CD4-positive, alpha-beta T cell treated with Interleukin-4 for 4 hours (primary cell): ENCODE measurements around the gene ZNF592.
"Not testable (repeated sequence)": the region's sequence is repeated elsewhere in the genome, so short reads cannot be mapped to it uniquely, and the experiment has no call there.

ENCODE experiments used
- DNase-seq: peaks from one replicate; pipeline ENCODE4 v3.0.0-alpha.2; 2020

ZNF592 gene

DNA sequence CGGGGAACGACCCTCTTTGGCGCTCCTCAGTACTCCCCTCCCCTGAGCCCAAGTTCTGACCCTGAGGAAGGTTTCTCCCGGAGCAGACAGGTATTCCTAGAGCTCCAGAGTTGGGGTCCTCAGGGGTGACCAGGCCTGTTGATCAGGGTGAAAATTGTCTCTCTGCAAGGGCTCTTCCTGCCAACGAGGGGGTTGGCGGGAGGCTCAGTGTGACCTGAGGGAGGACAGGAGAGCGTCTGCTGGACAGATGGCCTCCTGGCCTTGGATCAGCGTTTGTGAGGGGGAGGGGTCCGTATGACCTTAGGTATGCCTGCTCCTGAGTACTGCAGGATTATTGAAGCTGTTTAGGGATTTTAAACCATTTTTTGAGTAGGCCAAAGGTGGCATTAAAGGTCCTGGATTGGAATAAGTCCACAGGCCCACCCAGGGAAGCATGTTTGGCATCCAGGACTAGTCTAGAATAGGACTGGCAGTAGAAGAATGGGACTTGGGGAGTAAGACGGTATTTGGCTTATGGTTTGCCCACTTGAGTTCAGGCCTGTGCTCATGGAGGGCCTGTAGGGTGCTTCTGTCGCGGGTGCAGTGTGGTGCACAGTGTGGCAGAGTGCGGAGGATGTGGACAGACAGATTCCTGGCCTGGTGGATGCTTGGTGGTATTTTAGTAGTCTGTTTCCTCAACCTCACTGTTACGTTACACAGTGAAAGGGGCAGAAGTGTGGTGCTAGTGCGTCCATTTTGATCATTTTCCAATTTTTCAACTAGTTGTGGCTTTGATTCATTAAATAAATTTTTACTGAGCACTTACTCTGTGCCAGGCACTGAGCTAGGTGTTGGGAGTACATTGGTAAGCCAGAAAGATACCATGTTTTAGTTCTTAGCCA is 959 bp downstream of the ZNF592 start:
- peak; percentile 39 for DNase-seq

GRCh38 chr15:84750583-84751092 is 2.2 kb downstream of the ZNF592 start:
- no peak for DNase-seq

GRCh38 chr15:84751721-84752120 is 3.3 kb downstream of the ZNF592 start:
- not testable (repeated sequence) for DNase-seq

DNA sequence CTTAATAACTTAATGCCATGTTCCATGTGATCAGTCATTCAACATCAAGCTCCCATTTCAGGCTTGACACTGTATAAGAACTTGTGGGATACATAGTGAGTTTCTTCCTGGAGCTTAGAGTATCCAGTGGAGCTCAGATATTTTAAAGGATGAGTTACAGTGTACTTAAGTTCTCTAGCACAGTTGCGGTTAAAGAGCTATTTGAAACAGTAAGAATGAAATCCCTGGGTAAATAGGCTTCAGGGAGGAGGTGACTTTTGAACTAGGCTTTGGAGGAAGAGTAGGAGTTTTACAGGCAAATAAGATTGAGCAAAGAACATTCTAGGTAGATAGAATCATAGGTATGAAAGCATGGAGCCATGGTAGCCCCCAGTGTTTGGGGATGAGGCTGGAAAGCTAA is 3.8 kb downstream of the ZNF592 start:
- no peak for DNase-seq

- DNase-seq: no peak
These were observed 4.3 kb downstream of the ZNF592 start for GRCh38 chr15:84752700-84753099.

DNA sequence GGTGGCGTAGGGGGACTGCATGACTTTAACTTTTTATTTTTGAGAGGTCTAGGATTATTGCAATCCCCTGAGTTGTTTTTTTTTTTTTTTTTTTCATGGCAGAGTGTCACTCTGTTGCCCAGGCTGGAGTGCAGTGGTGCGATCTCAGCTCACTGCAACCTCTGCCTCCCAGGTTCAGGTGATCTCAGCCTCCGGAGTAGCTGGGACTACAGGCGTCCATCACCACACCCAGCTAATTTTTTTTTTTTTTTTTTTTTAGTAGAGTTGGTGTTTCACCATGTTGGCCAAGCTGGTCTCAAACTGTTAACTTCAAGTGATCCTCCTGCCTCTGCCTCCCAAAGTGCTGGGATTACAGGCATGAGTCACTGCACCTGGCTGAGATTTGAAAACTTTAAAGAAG is 6.5 kb downstream of the ZNF592 start:
- DNase-seq: not testable (repeated sequence)

GRCh38 chr15:84755736-84756527 is 7.5 kb downstream of the ZNF592 start:
- no peak for DNase-seq

- no peak for DNase-seq
These were observed 10.6 kb downstream of the ZNF592 start for GRCh38 chr15:84759018-84759417.

GRCh38 chr15:84760219-84760618 is 11.8 kb downstream of the ZNF592 start:
- DNase-seq: no peak

DNA sequence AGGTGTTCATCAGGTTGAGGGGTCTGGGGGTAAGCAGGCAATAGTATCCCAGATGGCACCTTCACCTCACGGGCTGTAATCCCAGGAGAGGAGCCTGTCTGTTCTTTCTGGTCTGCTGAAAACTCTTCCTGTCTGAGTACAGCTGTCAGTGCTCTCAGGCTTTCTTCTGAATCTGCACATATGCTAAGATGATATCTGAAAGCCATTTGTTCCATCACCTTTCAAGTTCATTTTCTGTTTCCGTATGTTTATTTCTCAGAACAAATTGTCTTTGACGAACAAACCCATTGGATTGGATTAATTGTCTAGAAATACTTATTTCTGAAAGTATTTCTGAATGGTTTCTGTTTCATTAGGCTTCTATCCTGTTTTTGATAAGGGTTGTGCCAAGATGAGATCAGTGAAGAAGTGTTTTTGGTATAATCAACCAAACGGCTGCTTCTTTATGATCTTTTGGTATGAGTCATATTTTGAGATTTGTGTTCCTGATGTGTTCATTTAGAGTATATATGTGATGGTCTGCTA is 13.3 kb downstream of the ZNF592 start:
- peak; percentile 29 for DNase-seq

GRCh38 chr15:84762840-84763572 is 14.6 kb downstream of the ZNF592 start:
- DNase-seq: no peak

DNA sequence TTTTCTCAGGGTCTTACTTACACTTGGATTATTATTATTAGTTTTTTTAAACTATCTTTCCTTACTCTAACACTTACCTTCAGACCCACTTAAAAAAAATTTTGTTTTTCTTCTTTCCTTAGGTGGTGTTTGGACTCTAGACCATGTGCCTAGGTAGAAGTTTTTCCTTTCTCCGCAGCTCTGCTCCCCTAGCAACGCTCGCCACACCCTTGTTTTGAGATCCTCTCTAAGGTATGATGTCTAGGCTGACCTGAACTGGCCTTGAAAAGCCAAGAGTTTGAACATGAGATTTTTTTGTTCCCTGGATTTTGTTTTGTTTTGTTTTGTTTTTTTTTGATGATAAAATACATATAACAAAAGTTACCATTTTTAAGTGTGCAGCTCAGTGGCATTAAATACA is 16.2 kb downstream of the ZNF592 start:
- DNase-seq: no peak

- DNase-seq: no peak
These were observed 16.6 kb downstream of the ZNF592 start for GRCh38 chr15:84764989-84765388.

DNA sequence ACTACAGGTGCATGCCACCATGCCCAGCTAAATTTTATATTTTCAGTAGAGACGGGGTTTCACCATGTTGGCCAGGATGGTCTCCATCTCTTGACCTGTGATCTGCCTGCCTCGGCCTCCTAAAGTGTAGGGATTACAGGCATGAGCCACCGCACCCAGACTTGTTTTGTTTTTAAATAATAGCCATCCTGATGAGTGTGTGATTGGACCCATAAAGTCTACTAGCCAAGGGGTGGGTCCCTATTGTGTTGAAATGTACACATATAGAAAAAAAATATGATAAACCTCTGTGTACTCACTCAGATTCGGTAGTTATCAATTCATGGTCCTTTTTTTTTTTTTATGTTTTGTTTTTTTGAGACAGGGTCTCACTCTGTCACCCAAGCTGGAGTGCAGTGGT is 17.3 kb downstream of the ZNF592 start:
- no peak for DNase-seq

- no peak for DNase-seq
These were observed 18.2 kb downstream of the ZNF592 start for GRCh38 chr15:84766461-84767035.

GRCh38 chr15:84772031-84772430 is 23.6 kb downstream of the ZNF592 start:
- DNase-seq: no peak

GRCh38 chr15:84772467-84772866 is 24.1 kb downstream of the ZNF592 start:
- no peak for DNase-seq

- no peak for DNase-seq
These were observed 25.3 kb downstream of the ZNF592 start for GRCh38 chr15:84773716-84774115.

GRCh38 chr15:84775867-84776449 is 27.6 kb downstream of the ZNF592 start:
- no peak for DNase-seq

DNA sequence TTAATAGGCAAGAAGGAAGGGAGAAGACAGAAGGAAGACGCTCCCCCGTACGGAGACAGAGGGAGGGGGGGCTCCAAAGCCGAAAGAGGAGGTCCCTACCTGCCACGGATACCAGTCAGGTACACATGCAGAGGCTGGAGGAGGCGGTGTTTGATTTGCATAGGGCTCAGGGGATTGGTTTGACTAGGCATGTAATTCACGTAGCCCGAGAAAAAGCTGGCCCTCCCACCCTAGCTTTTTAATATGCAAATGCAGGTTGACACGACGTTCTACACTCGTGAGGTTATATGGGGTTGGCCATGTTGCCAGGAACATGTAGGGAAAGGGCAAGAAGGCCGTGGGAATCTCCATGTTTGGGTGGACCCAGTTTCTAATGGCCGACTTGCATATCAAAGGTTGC is 29.8 kb downstream of the ZNF592 start:
- DNase-seq: no peak

GRCh38 chr15:84780492-84780891 is 32.1 kb downstream of the ZNF592 start:
- no peak for DNase-seq

- no peak for DNase-seq
These were observed 33.1 kb downstream of the ZNF592 start for GRCh38 chr15:84781495-84781894.
